Measurements from ENCODE around the gene VPREB3. TPM values are rescaled to one million over a fixed set of nuclear protein-coding genes. Genes with fewer than 3 reads are reported as not detected.

Gene VPREB3
- total RNA-seq, 3 donors from 2014 or later: not detected

DNA sequence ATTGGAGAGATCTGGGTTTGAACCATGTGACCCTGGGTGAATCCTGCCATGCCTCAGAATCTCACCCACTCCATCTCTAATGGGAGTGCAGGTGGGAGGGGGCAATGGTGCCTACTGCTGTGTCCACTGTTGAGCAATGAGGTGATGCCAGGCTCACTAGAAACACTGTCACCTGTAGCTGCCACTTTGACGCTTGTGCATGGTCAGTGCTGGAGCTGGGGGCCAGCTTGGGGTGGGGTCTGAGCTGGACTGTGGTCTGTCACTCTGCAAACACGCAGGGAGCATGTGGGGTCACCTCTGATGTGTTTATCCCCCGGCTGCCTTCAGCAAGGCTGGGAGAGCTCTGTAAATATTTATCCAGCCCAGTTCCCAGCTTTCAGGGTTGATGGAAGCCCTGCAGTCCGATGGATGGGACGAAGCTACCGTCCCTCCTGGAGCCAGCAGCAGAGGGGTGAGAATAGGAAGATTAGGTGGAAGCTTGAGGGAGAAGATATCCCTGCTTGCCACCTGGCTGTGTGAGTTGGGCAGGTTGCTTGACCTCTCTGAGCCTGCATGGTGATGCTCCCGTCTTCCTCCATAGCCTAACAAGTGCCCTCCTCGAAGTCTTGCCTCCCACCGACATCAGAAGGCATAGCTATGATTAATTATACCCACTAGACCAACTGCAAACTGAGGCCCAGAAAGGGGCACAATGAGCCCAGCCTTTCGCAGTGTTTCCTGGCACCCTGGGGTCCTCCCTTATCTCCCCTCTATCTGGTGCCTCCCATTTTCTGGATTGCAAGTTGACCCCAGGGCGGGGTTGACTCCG lies 20.1 kb upstream of the VPREB3 start:
- Histone ChIP-seq H3K27me3 (no peaks in the 10 kb centered on the region), H3K4me1 (peaks cover 0 to 6% of the 10 kb centered on the region in 2 donors), H3K27ac (no peak overlapping the region), H3K36me3 (no peaks in the 10 kb centered on the region), H3K9me3 (no peaks in the 10 kb centered on the region), H3K4me3 (no peak overlapping the region)
- TF ChIP-seq POLR2A (IDR thresholded peaks at IDR 0.05) (no peak), POLR2AphosphoS5 (IDR thresholded peaks at IDR 0.05) (no peak)
- TF ChIP-seq, protein P1, sequence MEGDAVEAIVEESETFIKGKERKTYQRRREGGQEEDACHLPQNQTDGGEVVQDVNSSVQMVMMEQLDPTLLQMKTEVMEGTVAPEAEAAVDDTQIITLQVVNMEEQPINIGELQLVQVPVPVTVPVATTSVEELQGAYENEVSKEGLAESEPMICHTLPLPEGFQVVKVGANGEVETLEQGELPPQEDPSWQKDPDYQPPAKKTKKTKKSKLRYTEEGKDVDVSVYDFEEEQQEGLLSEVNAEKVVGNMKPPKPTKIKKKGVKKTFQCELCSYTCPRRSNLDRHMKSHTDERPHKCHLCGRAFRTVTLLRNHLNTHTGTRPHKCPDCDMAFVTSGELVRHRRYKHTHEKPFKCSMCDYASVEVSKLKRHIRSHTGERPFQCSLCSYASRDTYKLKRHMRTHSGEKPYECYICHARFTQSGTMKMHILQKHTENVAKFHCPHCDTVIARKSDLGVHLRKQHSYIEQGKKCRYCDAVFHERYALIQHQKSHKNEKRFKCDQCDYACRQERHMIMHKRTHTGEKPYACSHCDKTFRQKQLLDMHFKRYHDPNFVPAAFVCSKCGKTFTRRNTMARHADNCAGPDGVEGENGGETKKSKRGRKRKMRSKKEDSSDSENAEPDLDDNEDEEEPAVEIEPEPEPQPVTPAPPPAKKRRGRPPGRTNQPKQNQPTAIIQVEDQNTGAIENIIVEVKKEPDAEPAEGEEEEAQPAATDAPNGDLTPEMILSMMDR (IDR thresholded peaks at IDR 0.05): no peak
- DNase-seq (ENCODE audit: low spot score in 2 of 2): no peak
- intact Hi-C loops (cut with DNase I; ENCODE audit: low total_unique reads): loop anchor here (10.0 kb wide), 1 partner anchor 60 kb away; the partner anchor contains the start of gene DERL3

DNA sequence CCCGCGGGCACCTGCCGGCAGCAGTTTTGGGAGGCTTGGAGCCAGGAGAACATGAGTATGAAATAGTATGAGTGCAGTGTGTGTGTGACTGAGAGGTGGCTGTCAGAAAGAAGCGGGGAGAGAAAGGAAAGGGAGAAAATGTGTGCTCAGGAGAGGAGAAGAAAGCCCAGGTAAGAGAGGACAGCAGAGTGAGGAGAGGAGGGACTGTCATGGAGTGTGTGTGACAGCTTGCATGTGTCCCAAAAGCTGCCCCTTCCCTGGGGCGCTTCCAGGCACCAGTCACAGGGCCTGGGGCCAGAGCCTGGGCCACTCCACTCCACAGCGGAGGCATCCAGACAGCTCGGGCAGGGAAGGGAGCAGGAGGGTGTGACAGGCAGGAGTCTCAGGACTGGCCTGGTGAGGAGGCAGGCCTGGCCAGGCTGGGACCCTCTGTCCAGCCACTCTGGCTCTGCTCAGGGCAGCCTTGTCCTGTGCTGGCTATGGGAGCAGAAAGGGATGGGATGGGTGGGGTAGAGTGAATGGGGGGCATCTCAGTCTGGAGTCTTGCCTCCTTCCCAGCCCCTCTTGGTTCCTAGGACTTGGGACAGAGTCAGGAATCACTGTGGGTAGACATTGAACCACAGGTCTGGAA lies 19.4 kb upstream of the VPREB3 start:
- no peak overlapping the region for H3K27ac ChIP-seq
- H3K9me3 ChIP-seq: no peaks in the 10 kb centered on the region
- H3K36me3 ChIP-seq: no peaks in the 10 kb centered on the region
- H3K4me3 ChIP-seq: peak overlapping the region in 2 of 3 donors; percentile 57 to 83
- H3K4me1 ChIP-seq: peaks cover 0 to 6% of the 10 kb centered on the region in 2 donors
- intact Hi-C loops (cut with DNase I; ENCODE audit: low total_unique reads): loop anchor here (10.0 kb wide), 1 partner anchor 61 kb away; the partner anchor contains the start of gene DERL3
- TF ChIP-seq POLR2AphosphoS5 (IDR thresholded peaks at IDR 0.05) (no peak), POLR2A (IDR thresholded peaks at IDR 0.05) (no peak)
- TF ChIP-seq, protein P1 (IDR thresholded peaks at IDR 0.05): no peak
- no peak for DNase-seq (ENCODE audit: low spot score in 2 of 2)
- no peaks in the 10 kb centered on the region for H3K27me3 ChIP-seq

DNA sequence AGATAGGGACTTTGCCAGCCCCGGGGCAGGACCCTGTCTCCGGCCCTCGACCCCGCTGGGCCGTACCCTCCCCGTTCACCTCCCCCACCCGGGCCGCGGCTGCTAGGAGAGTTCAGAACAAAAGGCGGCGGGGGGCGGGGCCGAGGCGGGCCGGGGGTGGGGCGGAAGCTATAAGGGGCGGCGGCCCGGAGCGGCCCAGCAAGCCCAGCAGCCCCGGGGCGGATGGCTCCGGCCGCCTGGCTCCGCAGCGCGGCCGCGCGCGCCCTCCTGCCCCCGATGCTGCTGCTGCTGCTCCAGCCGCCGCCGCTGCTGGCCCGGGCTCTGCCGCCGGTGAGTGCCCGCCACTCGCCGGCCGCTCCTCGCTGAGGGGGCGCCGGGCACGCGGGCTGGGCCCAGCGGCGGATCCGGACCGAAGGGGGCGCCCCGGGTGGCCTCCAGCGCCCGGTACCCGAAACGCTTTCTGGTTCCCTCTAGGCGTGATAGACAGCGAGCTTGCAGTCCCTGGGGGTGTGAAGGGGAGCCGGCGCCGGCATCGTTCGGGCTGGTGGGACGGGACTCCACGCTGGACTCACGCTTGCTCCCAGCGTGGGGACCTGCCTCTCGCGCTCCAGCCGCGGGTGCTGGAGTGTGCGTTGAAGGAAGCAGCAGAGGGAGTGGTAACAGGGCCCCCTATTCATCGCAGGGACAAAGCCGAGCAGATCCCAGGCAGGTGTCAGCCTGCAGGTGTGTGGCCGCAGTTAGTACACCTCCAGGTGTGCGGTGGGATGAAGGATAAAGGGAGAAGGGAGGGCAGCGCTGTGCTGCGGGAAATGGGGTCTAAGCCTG lies 18.6 kb upstream of the VPREB3 start, which contains the start of gene MMP11:
Gene MMP11, plus strand, starts transcription at position 201 of the 825 bp plus-strand sequence. Its CDS starts 22 bp downstream, at position 223.
- peaks cover 0 to 6% of the 10 kb centered on the region in 2 donors for H3K4me1 ChIP-seq
- H3K9me3 ChIP-seq: no peaks in the 10 kb centered on the region
- intact Hi-C loops (cut with DNase I; ENCODE audit: low total_unique reads): loop anchor here (10.0 kb wide), 1 partner anchor 62 kb away; the partner anchor contains the start of gene DERL3
- no peaks in the 10 kb centered on the region for H3K36me3 ChIP-seq
- H3K27ac ChIP-seq: peak within 1 kb of the TSS in 1 of 2 donors; percentile 48
- peak within 1 kb of the TSS; percentile 43 to 83 (median 57) for H3K4me3 ChIP-seq
- TF ChIP-seq, protein P1 (IDR thresholded peaks at IDR 0.05): no peak
- TF ChIP-seq POLR2AphosphoS5 (IDR thresholded peaks at IDR 0.05): no peak
- no peak for TF ChIP-seq POLR2A (IDR thresholded peaks at IDR 0.05)
- DNase-seq (ENCODE audit: low spot score in 2 of 2): no peak
- no peaks in the 10 kb centered on the region for H3K27me3 ChIP-seq

DNA sequence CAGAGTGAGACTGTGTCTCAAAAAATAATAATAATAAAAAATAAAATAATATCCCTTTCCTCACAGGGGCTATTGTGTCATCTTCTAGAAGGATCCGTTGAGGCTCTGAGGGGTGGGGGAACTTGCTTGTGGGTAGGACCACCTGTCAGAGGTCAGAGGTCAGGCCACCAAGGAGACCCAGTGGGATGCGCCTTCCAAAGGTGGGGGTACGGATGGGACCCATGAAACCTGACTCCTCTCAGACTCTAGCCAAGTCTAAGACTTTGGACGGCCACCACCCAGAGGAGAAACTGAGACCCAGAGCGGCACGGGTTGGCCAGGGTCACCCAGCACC lies 18.1 kb upstream of the VPREB3 start:
- Histone ChIP-seq H3K27ac (peak overlapping the region in 1 of 2 donors; percentile 48), H3K36me3 (no peaks in the 10 kb centered on the region), H3K9me3 (no peaks in the 10 kb centered on the region), H3K27me3 (no peaks in the 10 kb centered on the region), H3K4me1 (peaks cover under 1 to 6% of the 10 kb centered on the region in 2 donors), H3K4me3 (peak overlapping the region; percentile 43 to 83 (median 57))
- DNase-seq (ENCODE audit: low spot score in 2 of 2): no peak
- intact Hi-C loops (cut with DNase I; ENCODE audit: low total_unique reads): loop anchor here (10.0 kb wide), 1 partner anchor 63 kb away; the partner anchor contains the start of gene DERL3
- TF ChIP-seq POLR2AphosphoS5 (IDR thresholded peaks at IDR 0.05) (no peak), POLR2A (IDR thresholded peaks at IDR 0.05) (no peak)
- TF ChIP-seq, protein P1 (IDR thresholded peaks at IDR 0.05): no peak

Data from breast epithelium (tissue), 4 donors.